Ishikawa (cell line): ENCODE results near the gene INPP5J.
A peak's percentile ranks its signal among the peaks of the same experiment; 100 is the strongest.

ENCODE experiments used
- RAD21 ChIP-seq: IDR thresholded peaks from 2 replicates; pipeline ENCODE4 v1.6.1; 2012; ENCODE audit warnings: low read depth
- TAF1 ChIP-seq: IDR thresholded peaks from 2 replicates; pipeline ENCODE4 v1.6.1; 2012; ENCODE audit warnings: low read depth, mild to moderate bottlenecking

GRCh38 chr22:31089160-31090100 lies 33.3 kb upstream of the INPP5J start:
- no peak for TF ChIP-seq TAF1
- TF ChIP-seq RAD21: peak; percentile 74
